HepG2 (cell line): ENCODE data around the gene B4GALT2. TPM values are rescaled to one million over a fixed set of nuclear protein-coding genes. Genes with fewer than 3 reads are reported as not detected.

Source experiments
- DBP ChIP-seq: sonication (generic); formaldehyde crosslinking; IDR thresholded peaks from 2 replicates; pipeline ENCODE4 v1.4.0; 2020; ENCODE audit warnings: missing genetic modification reagents; ENCODE audit errors: not compliant biosample characterization
- HDAC6 ChIP-seq: fragments of 200-600 bp; sonication (generic); IDR thresholded peaks from 2 replicates; pipeline ENCODE4 v1.7.0; 2017; ENCODE audit warnings: mild to moderate bottlenecking, antibody characterized with exemption, low read length, low read depth
- HNF4A ChIP-seq: sonication (generic); formaldehyde crosslinking; IDR thresholded peaks from 2 replicates; pipeline ENCODE4 v1.4.0; 2020; ENCODE audit warnings: missing genetic modification reagents
- HNRNPLL ChIP-seq: fragments of 200-400 bp; formaldehyde crosslinking; IDR thresholded peaks from 2 replicates; pipeline ENCODE4 v1.6.1; 2017; ENCODE audit warnings: mild to moderate bottlenecking, low read depth, low read length; ENCODE audit not compliant: poor library complexity, severe bottlenecking
- HOXA7 ChIP-seq: sonication (generic); formaldehyde crosslinking; IDR thresholded peaks from 2 replicates; pipeline ENCODE4 v1.8.1; 2022; ENCODE audit warnings: mild to moderate bottlenecking, missing genetic modification reagents, moderate library complexity
- IRX3 ChIP-seq: sonication (generic); formaldehyde crosslinking; IDR thresholded peaks from 2 replicates; pipeline ENCODE4 v1.8.1; 2023; ENCODE audit warnings: mild to moderate bottlenecking, low read depth, missing genetic modification reagents, borderline replicate concordance
- MEIS2 ChIP-seq: sonication (generic); formaldehyde crosslinking; IDR thresholded peaks from 2 replicates; pipeline ENCODE4 v1.9.0; 2021; ENCODE audit warnings: mild to moderate bottlenecking, missing genetic modification reagents
- NFKBIZ ChIP-seq: IDR thresholded peaks from 2 replicates; pipeline ENCODE4 v1.6.1; 2018; ENCODE audit warnings: missing genetic modification reagents, missing compliant biosample characterization
- NR2F6 ChIP-seq, 2 experiments: IDR thresholded peaks; 2 replicates each; pipeline ENCODE4 v1.6.1; 2016; ENCODE audit warnings: antibody characterized with exemption in 1 of 2, mild to moderate bottlenecking in 1 of 2
- PAF1 ChIP-seq: IDR thresholded peaks from 2 replicates; pipeline ENCODE4 v1.6.1; 2016; ENCODE audit warnings: missing genetic modification reagents, missing compliant biosample characterization
- POLR2A ChIP-seq, 2 experiments: IDR thresholded peaks; 2 replicates each; pipeline ENCODE4 v1.6.1; 2011; ENCODE audit warnings: low read depth in 2 of 2, low read length in 2 of 2, mild to moderate bottlenecking in 1 of 2, moderate library complexity in 1 of 2; ENCODE audit not compliant: insufficient read depth in 1 of 2
- PRMT3 ChIP-seq: sonication (generic); formaldehyde crosslinking; IDR thresholded peaks from 2 replicates; pipeline ENCODE4 v1.8.1; 2022; ENCODE audit warnings: low read depth, mild to moderate bottlenecking, moderate library complexity, missing genetic modification reagents, borderline replicate concordance
- SAP130 ChIP-seq: IDR thresholded peaks from 2 replicates; pipeline ENCODE4 v1.6.1; 2016; ENCODE audit warnings: low read depth
- SRSF4 ChIP-seq: fragments of 200-400 bp; formaldehyde crosslinking; IDR thresholded peaks from one replicate; pipeline ENCODE4 v1.6.1; 2018; ENCODE audit warnings: mild to moderate bottlenecking, low read depth, low read length, moderate library complexity; ENCODE audit not compliant: poor library complexity, severe bottlenecking
- SRY ChIP-seq: sonication (generic); formaldehyde crosslinking; IDR thresholded peaks from 2 replicates; pipeline ENCODE4 v1.8.0; 2022; ENCODE audit warnings: mild to moderate bottlenecking, missing genetic modification reagents
- YEATS2 ChIP-seq: sonication (generic); formaldehyde crosslinking; IDR thresholded peaks from 2 replicates; pipeline ENCODE4 v1.4.0; 2020; ENCODE audit warnings: missing genetic modification reagents, borderline replicate concordance
- ZBTB20 ChIP-seq: sonication (generic); formaldehyde crosslinking; IDR thresholded peaks from 2 replicates; pipeline ENCODE4 v1.8.1; 2023; ENCODE audit warnings: missing genetic modification reagents, low read depth, mild to moderate bottlenecking, borderline replicate concordance
- ZNF17 ChIP-seq: sonication (generic); formaldehyde crosslinking; IDR thresholded peaks from 2 replicates; pipeline ENCODE4 v1.5.0; 2020; ENCODE audit warnings: mild to moderate bottlenecking, missing genetic modification reagents
- ZNF256 ChIP-seq: sonication (generic); formaldehyde crosslinking; conservative IDR thresholded peaks from 2 replicates; pipeline ENCODE4 v1.4.0; 2020; ENCODE audit warnings: missing genetic modification reagents
- ZNF317 ChIP-seq: sonication (generic); formaldehyde crosslinking; IDR thresholded peaks from 2 replicates; pipeline ENCODE4 v1.5.0; 2020; ENCODE audit warnings: mild to moderate bottlenecking, missing genetic modification reagents
- ZNF414 ChIP-seq: sonication (generic); formaldehyde crosslinking; IDR thresholded peaks from 2 replicates; pipeline ENCODE4 v1.5.0; 2020; ENCODE audit warnings: missing genetic modification reagents
- ZNF674 ChIP-seq: sonication (generic); formaldehyde crosslinking; IDR thresholded peaks from 2 replicates; pipeline ENCODE4 v1.5.0; 2020; ENCODE audit warnings: low read depth, mild to moderate bottlenecking, missing genetic modification reagents
- ZNF816 ChIP-seq: sonication (generic); formaldehyde crosslinking; IDR thresholded peaks from 2 replicates; pipeline ENCODE4 v1.8.0; 2022; ENCODE audit warnings: missing genetic modification reagents, mild to moderate bottlenecking, borderline replicate concordance
- polyA plus RNA-seq, 8 experiments: library from polyadenylated mRNA; depleted of rRNA in 3 of 8; stranded (reverse) in 7 of 8; unstranded in 1 of 8; fragments of >200 nt; fragmentation: Illumina TruSeq in 4 of 8; extraction: Trizol in 4 of 8; gene quantifications; 2 replicates each; pipeline versions ENCODE4 v1.2.1 to v1.2.3, GENCODE V29; 2011 to 2016; ENCODE audit warnings: low read depth in 4 of 8, missing spikeins in 1 of 8, mixed read lengths in 1 of 8; ENCODE audit not compliant: insufficient read depth in 1 of 8
- total RNA-seq, 5 experiments: library from RNA; depleted of rRNA; stranded (reverse); fragments of >200 nt; fragmentation: Illumina TruSeq; extraction: Trizol; gene quantifications; 2 replicates each; pipeline ENCODE4 v1.2.3, GENCODE V29; 2016; ENCODE audit warnings: low read depth in 1 of 5
- TF ChIP-seq, protein P1 (sequence below): sonication (generic); formaldehyde crosslinking; IDR thresholded peaks from 2 replicates; pipeline ENCODE4 v1.5.0; 2020; ENCODE audit warnings: missing genetic modification reagents
- TF ChIP-seq, protein P2 (sequence below): sonication (generic); formaldehyde crosslinking; conservative IDR thresholded peaks from 2 replicates; pipeline ENCODE4 v1.4.0; 2020; ENCODE audit warnings: missing genetic modification reagents

Gene B4GALT2
- total and polyA plus RNA-seq, 2 of the 13 experiments (the other 11 are each of a cell fraction or from before 2014, with no cell fraction given): 41.9 to 78.0 TPM

GRCh38 chr1:43991476-43992231 is 12.6 kb downstream of the B4GALT2 start, which contains the start of gene CCDC24 (continued):
- TF ChIP-seq ZNF414 (CRISPR knock-in tag): no peak
- no peak for TF ChIP-seq HDAC6
- TF ChIP-seq NR2F6 (IDR thresholded peaks at IDR 0.05): no peak
- no peak; the same call in 1 of the 2 replicates for TF ChIP-seq NR2F6 (CRISPR knock-in tag; IDR thresholded peaks at IDR 0.05)
- TF ChIP-seq ZNF17: no peak
- TF ChIP-seq NFKBIZ: no peak
- TF ChIP-seq ZNF256: no peak
- TF ChIP-seq ZNF317: 0 out of 2 replicates have a peak, but pooled peaks have one; percentile 53
- TF ChIP-seq ZNF674 (CRISPR knock-in tag): no peak
- TF ChIP-seq SRSF4: no peak
- TF ChIP-seq PRMT3 (CRISPR knock-in tag): no peak
- TF ChIP-seq, protein P1, sequence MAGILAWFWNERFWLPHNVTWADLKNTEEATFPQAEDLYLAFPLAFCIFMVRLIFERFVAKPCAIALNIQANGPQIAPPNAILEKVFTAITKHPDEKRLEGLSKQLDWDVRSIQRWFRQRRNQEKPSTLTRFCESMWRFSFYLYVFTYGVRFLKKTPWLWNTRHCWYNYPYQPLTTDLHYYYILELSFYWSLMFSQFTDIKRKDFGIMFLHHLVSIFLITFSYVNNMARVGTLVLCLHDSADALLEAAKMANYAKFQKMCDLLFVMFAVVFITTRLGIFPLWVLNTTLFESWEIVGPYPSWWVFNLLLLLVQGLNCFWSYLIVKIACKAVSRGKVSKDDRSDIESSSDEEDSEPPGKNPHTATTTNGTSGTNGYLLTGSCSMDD: no peak
- TF ChIP-seq HOXA7 (CRISPR knock-in tag): no peak
- TF ChIP-seq SRY: peak; percentile 70; the same call in 1 of the 2 replicates
- TF ChIP-seq ZBTB20: peak; percentile 63; the same call in 1 of the 2 replicates
- TF ChIP-seq DBP (CRISPR knock-in tag): no peak
- no peak for TF ChIP-seq IRX3
- TF ChIP-seq, protein P2, sequence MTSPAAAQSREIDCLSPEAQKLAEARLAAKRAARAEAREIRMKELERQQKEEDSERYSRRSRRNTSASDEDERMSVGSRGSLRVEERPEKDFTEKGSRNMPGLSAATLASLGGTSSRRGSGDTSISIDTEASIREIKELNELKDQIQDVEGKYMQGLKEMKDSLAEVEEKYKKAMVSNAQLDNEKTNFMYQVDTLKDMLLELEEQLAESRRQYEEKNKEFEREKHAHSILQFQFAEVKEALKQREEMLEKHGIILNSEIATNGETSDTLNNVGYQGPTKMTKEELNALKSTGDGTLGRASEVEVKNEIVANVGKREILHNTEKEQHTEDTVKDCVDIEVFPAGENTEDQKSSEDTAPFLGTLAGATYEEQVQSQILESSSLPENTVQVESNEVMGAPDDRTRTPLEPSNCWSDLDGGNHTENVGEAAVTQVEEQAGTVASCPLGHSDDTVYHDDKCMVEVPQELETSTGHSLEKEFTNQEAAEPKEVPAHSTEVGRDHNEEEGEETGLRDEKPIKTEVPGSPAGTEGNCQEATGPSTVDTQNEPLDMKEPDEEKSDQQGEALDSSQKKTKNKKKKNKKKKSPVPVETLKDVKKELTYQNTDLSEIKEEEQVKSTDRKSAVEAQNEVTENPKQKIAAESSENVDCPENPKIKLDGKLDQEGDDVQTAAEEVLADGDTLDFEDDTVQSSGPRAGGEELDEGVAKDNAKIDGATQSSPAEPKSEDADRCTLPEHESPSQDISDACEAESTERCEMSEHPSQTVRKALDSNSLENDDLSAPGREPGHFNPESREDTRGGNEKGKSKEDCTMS (CRISPR knock-in tag): no peak
- no peak for TF ChIP-seq PAF1
- TF ChIP-seq POLR2A (IDR thresholded peaks at IDR 0.05; ENCODE audit: insufficient read depth in 1 of 2, low read depth in 2 of 2, low read length in 2 of 2): peak; percentile 28 to 55; a peak in 2 of 4 replicates
- no peak for TF ChIP-seq MEIS2
- TF ChIP-seq HNF4A: peak; percentile 13; the same call in 1 of the 2 replicates
- TF ChIP-seq SAP130: peak; percentile 94
- TF ChIP-seq HNRNPLL: no peak
- peak; percentile 19; the same call in 1 of the 2 replicates for TF ChIP-seq YEATS2
- TF ChIP-seq ZNF816 (CRISPR knock-in tag): no peak
